Keratinocyte (primary cell): ENCODE data around the gene OXSR1. TPM values are rescaled to one million over a fixed set of nuclear protein-coding genes. Genes with fewer than 3 reads are reported as not detected.

Source experiments
- DNase-seq: peaks from one replicate; pipeline ENCODE4 v3.0.0-alpha.2; 2011; ENCODE audit warnings: low read depth, missing footprints, low spot score
- FAIRE-seq: peaks from 2 replicates; lab custom pipeline; 2011; peaks lifted over from hg19 to GRCh38; lab: Jason Lieb, UNC
- H2AFZ ChIP-seq: 2 replicates; pipeline ENCODE4 v1.6.0; 2012; ENCODE audit warnings: low read length, control low read depth, inconsistent platforms; ENCODE audit not compliant: control insufficient read depth
- H3K27ac ChIP-seq: 2 replicates; pipeline ENCODE4 v1.5.1; 2011; ENCODE audit warnings: low read length; ENCODE audit not compliant: control insufficient read depth, insufficient read depth
- H3K27me3 ChIP-seq: 3 replicates; pipeline ENCODE4 v1.6.0; 2011; ENCODE audit warnings: low read length; ENCODE audit not compliant: control insufficient read depth, insufficient read depth; ENCODE audit errors: extremely low read depth
- H3K36me3 ChIP-seq, 2 experiments: 2 replicates in 1 of 2; 3 replicates in 1 of 2; pipeline ENCODE4 v1.5.1; 2011; ENCODE audit warnings: low read length in 2 of 2, mild to moderate bottlenecking in 1 of 2; ENCODE audit not compliant: control insufficient read depth in 2 of 2, insufficient read depth in 2 of 2; ENCODE audit errors: extremely low read depth in 1 of 2
- H3K4me1 ChIP-seq: 3 replicates; pipeline ENCODE4 v1.5.1; 2011; ENCODE audit warnings: low read length; ENCODE audit not compliant: control insufficient read depth, insufficient read depth; ENCODE audit errors: extremely low read depth
- H3K4me2 ChIP-seq: 3 replicates; pipeline ENCODE4 v1.6.0; 2011; ENCODE audit warnings: low read depth, low read length; ENCODE audit not compliant: control insufficient read depth, insufficient read depth; ENCODE audit errors: extremely low read depth
- H3K4me3 ChIP-seq, 3 experiments: fragments of 200-600 bp in 1 of 3; sonication (generic) in 1 of 3; 2 replicates in 2 of 3; 3 replicates in 1 of 3; pipeline ENCODE4 v1.5.1; 2011 to 2016; ENCODE audit warnings: low read length in 3 of 3, mild to moderate bottlenecking in 3 of 3, control low read depth in 2 of 3, inconsistent platforms in 1 of 3, low read depth in 1 of 3, mixed read lengths in 1 of 3, mixed run types in 1 of 3, moderate library complexity in 1 of 3; ENCODE audit not compliant: control insufficient read depth in 2 of 3, insufficient read depth in 2 of 3; ENCODE audit errors: extremely low read depth in 1 of 3
- H3K79me2 ChIP-seq: 2 replicates; pipeline ENCODE4 v1.6.0; 2012; ENCODE audit warnings: low read length; ENCODE audit not compliant: control insufficient read depth, insufficient read depth
- H3K9ac ChIP-seq: 3 replicates; pipeline ENCODE4 v1.6.0; 2011; ENCODE audit warnings: low read length; ENCODE audit not compliant: control insufficient read depth, insufficient read depth; ENCODE audit errors: extremely low read depth
- H3K9me1 ChIP-seq: 3 replicates; pipeline ENCODE4 v1.6.0; 2011; ENCODE audit warnings: low read length; ENCODE audit not compliant: control insufficient read depth, insufficient read depth; ENCODE audit errors: extremely low read depth
- H3K9me3 ChIP-seq: 2 replicates; pipeline ENCODE4 v1.5.1; 2012; ENCODE audit warnings: low read depth, low read length; ENCODE audit not compliant: control insufficient read depth
- H4K20me1 ChIP-seq: 3 replicates; pipeline ENCODE4 v1.6.0; 2011; ENCODE audit warnings: low read length; ENCODE audit not compliant: control insufficient read depth, insufficient read depth; ENCODE audit errors: extremely low read depth
- CTCF ChIP-seq, 3 experiments: IDR thresholded peaks in 1 of 3; conservative IDR thresholded peaks in 1 of 3; optimal IDR thresholded peaks in 1 of 3; 2 replicates in 2 of 3; 3 replicates in 1 of 3; pipeline versions ENCODE3 to v1.5.1; 2011; ENCODE audit warnings: low read length in 3 of 3, mild to moderate bottlenecking in 3 of 3, moderate library complexity in 2 of 3, control low read depth in 1 of 3, inconsistent platforms in 1 of 3; ENCODE audit not compliant: insufficient read depth in 2 of 3; ENCODE audit errors: extremely low read depth in 1 of 3
- EZH2 ChIP-seq: IDR thresholded peaks from one replicate; pipeline ENCODE4 v1.6.1; 2012; ENCODE audit warnings: inconsistent platforms, mild to moderate bottlenecking, low read length, moderate library complexity
- dilution Hi-C: fragments of 300-500 bp; cut with MboI; formaldehyde crosslinking; loops from one replicate; pipeline ENCODE4 v1.7.0; 2020; ENCODE audit warnings: low sequenced_read_pairs; ENCODE audit not compliant: extremely low pct_ligation_motif_present
- polyA plus RNA-seq, 5 experiments: library from polyadenylated mRNA; depleted of rRNA in 3 of 5; stranded (reverse) in 3 of 5; stranded (forward) in 1 of 5; unstranded in 1 of 5; fragments of >200 nt; gene quantifications; 1 replicate in 1 of 5; 2 replicates in 3 of 5; 3 replicates in 1 of 5; pipeline versions ENCODE4 v1.2.1 to v1.2.3, GENCODE V29; 2011 to 2012; ENCODE audit warnings: missing spikeins in 2 of 5, low read depth in 1 of 5, low replicate concordance in 1 of 5

The OXSR1 gene
- polyA plus RNA-seq, 1 donor (not counting 4 experiments of a cell fraction or from before 2014, with no cell fraction given) = 77.0 TPM

GRCh38 chr3:38126121-38126892, 39.0 kb upstream of the OXSR1 start:
- H2AFZ ChIP-seq = no peak overlapping the region
- dilution Hi-C loops = no loop called here
- no peak overlapping the region for H3K9ac ChIP-seq
- no peak overlapping the region for H3K4me3 ChIP-seq
- no peak overlapping the region for H3K27ac ChIP-seq
- H3K9me1 ChIP-seq = no peaks in the 10 kb centered on the region
- H3K9me3 ChIP-seq = no peaks in the 10 kb centered on the region
- no peaks in the 10 kb centered on the region for H4K20me1 ChIP-seq
- H3K4me1 ChIP-seq = no peaks in the 10 kb centered on the region
- no peak for DNase-seq
- TF ChIP-seq EZH2 (no peak), CTCF (optimal IDR thresholded peaks at IDR 0.05 in 1 of 3, IDR thresholded peaks at IDR 0.05 in 1 of 3, conservative IDR thresholded peaks at IDR 0.05 in 1 of 3; ENCODE audit: extremely low read depth in 1 of 3, insufficient read depth in 2 of 3, low read length in 3 of 3) (no peak)
- H3K27me3 ChIP-seq = no peaks in the 10 kb centered on the region
- H3K4me2 ChIP-seq = no peak overlapping the region
- no peaks in the 10 kb centered on the region for H3K79me2 ChIP-seq
- no peak for FAIRE-seq
- peaks cover 54 to 69% of the 10 kb centered on the region in 2 experiments for H3K36me3 ChIP-seq

- Histone ChIP-seq H4K20me1 (no peaks in the 10 kb centered on the region), H3K4me3 (no peak overlapping the region), H3K79me2 (peaks cover 1% of the 10 kb centered on the region), H2AFZ (no peak overlapping the region), H3K27ac (no peak overlapping the region), H3K9me1 (no peaks in the 10 kb centered on the region), H3K36me3 (peaks cover 46 to 71% of the 10 kb centered on the region in 2 experiments), H3K9me3 (no peaks in the 10 kb centered on the region), H3K9ac (no peak overlapping the region), H3K27me3 (no peaks in the 10 kb centered on the region), H3K4me2 (no peak overlapping the region), H3K4me1 (no peaks in the 10 kb centered on the region)
- TF ChIP-seq CTCF (optimal IDR thresholded peaks at IDR 0.05 in 1 of 3, IDR thresholded peaks at IDR 0.05 in 1 of 3, conservative IDR thresholded peaks at IDR 0.05 in 1 of 3; ENCODE audit: extremely low read depth in 1 of 3, insufficient read depth in 2 of 3, low read length in 3 of 3) = no peak
- TF ChIP-seq EZH2 = no peak
- DNase-seq = no peak
- dilution Hi-C loops = no loop called here
- FAIRE-seq = no peak
Observed at GRCh38 chr3:38127611-38128302, 37.6 kb upstream of the OXSR1 start.
